HepG2 (cell line): ENCODE data around the gene DNM1. TPM values are rescaled to one million over a fixed set of nuclear protein-coding genes. Genes with fewer than 3 reads are reported as not detected.

ENCODE experiments used
- ATAC-seq: fragments of 200-7000 bp; cut with Tn5 transposase; 3 replicates; pipeline ENCODE4 v1.9.1; 2020; ENCODE audit warnings: mild to moderate bottlenecking, moderate library complexity
- BruUV-seq: library from RNA; stranded (reverse); fragments of 400-500 nt; replicated peaks from 2 replicates; lab custom pipeline; 2021; lab: Mats Ljungman, UMichigan
- CTCF ChIA-PET: fragments of 300-600 bp; formaldehyde crosslinking; extraction: SDS; loops from one replicate; lab custom pipeline; 2021; ENCODE audit warnings: low total read pairs, inconsistent platforms, low intra/inter-chr PET ratio; lab: Yijun Ruan, JAX
- POLR2A ChIA-PET: fragments of 350-600 bp; sonication (Branson Sonifier 250); formaldehyde crosslinking; loops from one replicate; lab custom pipeline; 2020; ENCODE audit warnings: antibody characterized with exemption, inconsistent platforms; lab: Yijun Ruan, JAX
- DNase-seq: peaks from one replicate; pipeline ENCODE4 v3.0.0-alpha.2; 2015; ENCODE audit warnings: low spot score
- FAIRE-seq: peaks from 3 replicates; lab custom pipeline; 2011; peaks lifted over from hg19 to GRCh38; lab: Jason Lieb, UNC
- H2AFZ ChIP-seq: one replicate; pipeline ENCODE4 v1.6.1; 2011; ENCODE audit warnings: low read length, inconsistent platforms
- H3K27ac ChIP-seq: fragments of 300-600 bp; 3 replicates; pipeline ENCODE4 v1.8.0; 2011; ENCODE audit warnings: mixed run types, mild to moderate bottlenecking, mixed read lengths, low read length, inconsistent platforms; ENCODE audit not compliant: insufficient read depth; ENCODE audit errors: extremely low read length
- H3K27me3 ChIP-seq, 2 experiments: fragments of 200-600 bp in 1 of 2; 2 replicates in 1 of 2; 3 replicates in 1 of 2; pipeline versions ENCODE4 v1.6.0 to v1.8.0; 2011; ENCODE audit warnings: low read length in 2 of 2, mild to moderate bottlenecking in 2 of 2, moderate library complexity in 2 of 2, inconsistent platforms in 1 of 2; ENCODE audit not compliant: insufficient read depth in 2 of 2, control insufficient read depth in 1 of 2
- H3K36me3 ChIP-seq, 2 experiments: fragments of 200-600 bp in 1 of 2; replicated peaks in 1 of 2; 2 replicates in 1 of 2; 3 replicates in 1 of 2; pipeline versions ENCODE4 v1.5.1 to v1.8.0; 2011; ENCODE audit warnings: low read length in 2 of 2, inconsistent platforms in 1 of 2; ENCODE audit not compliant: insufficient read depth in 2 of 2, control insufficient read depth in 1 of 2
- H3K4me1 ChIP-seq: 2 replicates; pipeline ENCODE4 v1.5.1; 2012; ENCODE audit warnings: low read length, inconsistent platforms; ENCODE audit not compliant: insufficient read depth
- H3K4me2 ChIP-seq: 2 replicates; pipeline ENCODE4 v1.6.0; 2011; ENCODE audit warnings: low read depth, low read length, inconsistent platforms
- H3K4me3 ChIP-seq, 3 experiments: fragments of 200-600 bp in 1 of 3; sonication (generic), shearing (Covaris generic) in 1 of 3; replicated peaks in 1 of 3; 2 replicates each; pipeline ENCODE4 v1.5.1; 2011 to 2016; ENCODE audit warnings: low read length in 3 of 3, inconsistent platforms in 2 of 3, low read depth in 2 of 3, mild to moderate bottlenecking in 2 of 3, control low read depth in 1 of 3, mixed read lengths in 1 of 3; ENCODE audit not compliant: insufficient read depth in 1 of 3
- H3K79me2 ChIP-seq: one replicate; pipeline ENCODE4 v1.6.1; 2011; ENCODE audit warnings: low read length, inconsistent platforms; ENCODE audit not compliant: insufficient read depth
- H3K9ac ChIP-seq: 2 replicates; pipeline ENCODE4 v1.6.0; 2011; ENCODE audit warnings: mild to moderate bottlenecking, low read depth, low read length, inconsistent platforms; ENCODE audit not compliant: insufficient read depth
- H3K9me3 ChIP-seq: 2 replicates; pipeline ENCODE4 v1.5.1; 2012; ENCODE audit warnings: mild to moderate bottlenecking, low read length
- H4K20me1 ChIP-seq: 2 replicates; pipeline ENCODE4 v1.6.0; 2011; ENCODE audit warnings: inconsistent platforms, mild to moderate bottlenecking, low read length, moderate library complexity; ENCODE audit not compliant: insufficient read depth
- AKNA ChIP-seq: sonication (generic); formaldehyde crosslinking; IDR thresholded peaks from 2 replicates; pipeline ENCODE4 v1.4.0; 2020; ENCODE audit warnings: missing genetic modification reagents, borderline replicate concordance
- BORCS8-MEF2B ChIP-seq: sonication (generic); formaldehyde crosslinking; IDR thresholded peaks from 2 replicates; pipeline ENCODE4 v1.8.0; 2022; ENCODE audit warnings: mild to moderate bottlenecking, missing genetic modification reagents
- NCOA2 ChIP-seq: sonication (generic); formaldehyde crosslinking; IDR thresholded peaks from 2 replicates; pipeline ENCODE4 v1.8.0; 2022; ENCODE audit warnings: inconsistent platforms
- PAF1 ChIP-seq: IDR thresholded peaks from 2 replicates; pipeline ENCODE4 v1.6.1; 2016; ENCODE audit warnings: missing genetic modification reagents, missing compliant biosample characterization
- SP1 ChIP-seq, 2 experiments: fragments of 450-650 bp in 1 of 2; sonication (generic) in 1 of 2; formaldehyde crosslinking in 1 of 2; IDR thresholded peaks; 2 replicates each; pipeline versions ENCODE4 v1.4.0 to v1.6.1; 2016 to 2020; ENCODE audit warnings: missing genetic modification reagents in 1 of 2
- ZNF30 ChIP-seq: sonication (generic); formaldehyde crosslinking; IDR thresholded peaks from 2 replicates; pipeline ENCODE4 v1.5.0; 2020; ENCODE audit warnings: mild to moderate bottlenecking, missing genetic modification reagents
- ZNF570 ChIP-seq: sonication (generic); formaldehyde crosslinking; IDR thresholded peaks from 2 replicates; pipeline ENCODE4 v1.4.0; 2020; ENCODE audit warnings: mild to moderate bottlenecking, missing genetic modification reagents, borderline replicate concordance
- ZNF619 ChIP-seq: sonication (generic); formaldehyde crosslinking; IDR thresholded peaks from 2 replicates; pipeline ENCODE4 v1.4.0; 2020; ENCODE audit warnings: mild to moderate bottlenecking, missing genetic modification reagents
- WGBS: methylation state at CpG from one replicate; pipeline ENCODE4 v1.1.6; 2017; ENCODE audit warnings: low lambda C conversion rate; 5-methylcytosine and 5-hydroxymethylcytosine counted together
- in situ Hi-C: cut with HindIII; loops from 2 replicates; pipeline ENCODE4 v1.10.0; 2017; ENCODE audit warnings: low pct_unique_long_range_greater_than_20kb; ENCODE audit not compliant: extremely low pct_ligation_motif_present
- intact Hi-C: fragments of 100-400 bp; cut with micrococcal nuclease; formaldehyde crosslinking; loops from one replicate; pipeline ENCODE4 v1.10.0; 2022; ENCODE audit not compliant: unreplicated experiment
- polyA plus RNA-seq, 8 experiments: library from polyadenylated mRNA; depleted of rRNA in 3 of 8; stranded (reverse) in 7 of 8; unstranded in 1 of 8; fragments of >200 nt; fragmentation: Illumina TruSeq in 4 of 8; extraction: Trizol in 4 of 8; gene quantifications; 2 replicates each; pipeline versions ENCODE4 v1.2.1 to v1.2.3, GENCODE V29; 2011 to 2016; ENCODE audit warnings: low read depth in 4 of 8, missing spikeins in 1 of 8, mixed read lengths in 1 of 8; ENCODE audit not compliant: insufficient read depth in 1 of 8
- total RNA-seq, 5 experiments: library from RNA; depleted of rRNA; stranded (reverse); fragments of >200 nt; fragmentation: Illumina TruSeq; extraction: Trizol; gene quantifications; 2 replicates each; pipeline ENCODE4 v1.2.3, GENCODE V29; 2016; ENCODE audit warnings: low read depth in 1 of 5
- TF ChIP-seq, protein P1 (sequence below): sonication (generic); formaldehyde crosslinking; IDR thresholded peaks from 2 replicates; pipeline ENCODE4 v1.4.0; 2020; ENCODE audit warnings: missing genetic modification reagents

Gene DNM1
- total and polyA plus RNA-seq, 2 of the 13 experiments (the other 11 are each of a cell fraction or from before 2014, with no cell fraction given) = 0.13 to 0.58 TPM

GRCh38 chr9:128249908-128250838, 47.0 kb downstream of the DNM1 start (continued):
- TF ChIP-seq, protein P1, sequence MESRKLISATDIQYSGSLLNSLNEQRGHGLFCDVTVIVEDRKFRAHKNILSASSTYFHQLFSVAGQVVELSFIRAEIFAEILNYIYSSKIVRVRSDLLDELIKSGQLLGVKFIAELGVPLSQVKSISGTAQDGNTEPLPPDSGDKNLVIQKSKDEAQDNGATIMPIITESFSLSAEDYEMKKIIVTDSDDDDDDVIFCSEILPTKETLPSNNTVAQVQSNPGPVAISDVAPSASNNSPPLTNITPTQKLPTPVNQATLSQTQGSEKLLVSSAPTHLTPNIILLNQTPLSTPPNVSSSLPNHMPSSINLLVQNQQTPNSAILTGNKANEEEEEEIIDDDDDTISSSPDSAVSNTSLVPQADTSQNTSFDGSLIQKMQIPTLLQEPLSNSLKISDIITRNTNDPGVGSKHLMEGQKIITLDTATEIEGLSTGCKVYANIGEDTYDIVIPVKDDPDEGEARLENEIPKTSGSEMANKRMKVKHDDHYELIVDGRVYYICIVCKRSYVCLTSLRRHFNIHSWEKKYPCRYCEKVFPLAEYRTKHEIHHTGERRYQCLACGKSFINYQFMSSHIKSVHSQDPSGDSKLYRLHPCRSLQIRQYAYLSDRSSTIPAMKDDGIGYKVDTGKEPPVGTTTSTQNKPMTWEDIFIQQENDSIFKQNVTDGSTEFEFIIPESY (CRISPR knock-in tag) = 0 out of 2 replicates have a peak, but pooled peaks have one; percentile 4
- no peak for TF ChIP-seq SP1 (IDR thresholded peaks at IDR 0.05)
- peak; percentile 40; the same call in 1 of the 2 replicates for TF ChIP-seq SP1 (CRISPR knock-in tag; IDR thresholded peaks at IDR 0.05)

GRCh38 chr9:128250839-128251731, 47.9 kb downstream of the DNM1 start:
- ChIA-PET POLR2A (interaction anchor here (0.9 to 1.1 kb wide), 2 partner anchors 25 to 54 kb away, joined by 3 to 4 read pairs; partner anchors contain the start of genes GOLGA2 and SWI5), CTCF (no interaction called here)
- H2AFZ ChIP-seq = no peak overlapping the region
- WGBS = 61% methylated on average over 16 of the region's 43 CpGs
- no peak overlapping the region for H3K9ac ChIP-seq
- no peak overlapping the region for H3K4me3 ChIP-seq
- FAIRE-seq (no peak), DNase-seq (no peak), ATAC-seq (no peak)
- no peak overlapping the region for H3K27ac ChIP-seq
- in situ Hi-C loops = no loop called here
- no peaks in the 10 kb centered on the region for H3K36me3 ChIP-seq
- no peak overlapping the region for H3K4me2 ChIP-seq
- H3K79me2 ChIP-seq = no peaks in the 10 kb centered on the region
- intact Hi-C loops = no loop called here
- no peaks in the 10 kb centered on the region for H3K9me3 ChIP-seq
- peaks cover 35% of the 10 kb centered on the region for H3K4me1 ChIP-seq
- BruUV-seq = no TSS peak
- no peaks in the 10 kb centered on the region; a peak in 1 of 5 replicates for H3K27me3 ChIP-seq
- no peaks in the 10 kb centered on the region for H4K20me1 ChIP-seq
- TF ChIP-seq BORCS8-MEF2B (no peak), ZNF30 (no peak), NCOA2 (CRISPR knock-in tag) (no peak), ZNF619 (CRISPR knock-in tag) (no peak), ZNF570 (CRISPR knock-in tag) (no peak), AKNA (CRISPR knock-in tag) (no peak), PAF1 (CRISPR knock-in tag) (no peak)
